Measurements from ENCODE around the gene GPATCH8.

The GPATCH8 gene

GRCh38 chr17:44352828-44353671, 150.2 kb downstream of the GPATCH8 start:
- no peak for DNase-seq

- DNase-seq, result no peak
Observed at GRCh38 chr17:44351961-44352827, 151.0 kb downstream of the GPATCH8 start.

DNA sequence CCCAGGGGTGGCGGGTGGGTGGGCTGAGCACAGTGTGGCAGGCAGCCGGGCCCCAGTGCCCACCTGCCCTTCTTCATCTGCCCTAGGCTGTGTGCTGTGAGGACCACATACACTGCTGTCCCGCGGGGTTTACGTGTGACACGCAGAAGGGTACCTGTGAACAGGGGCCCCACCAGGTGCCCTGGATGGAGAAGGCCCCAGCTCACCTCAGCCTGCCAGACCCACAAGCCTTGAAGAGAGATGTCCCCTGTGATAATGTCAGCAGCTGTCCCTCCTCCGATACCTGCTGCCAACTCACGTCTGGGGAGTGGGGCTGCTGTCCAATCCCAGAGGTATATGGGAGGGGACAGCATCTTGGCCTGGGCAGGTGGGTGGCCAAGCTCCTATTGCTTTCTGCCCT, 151.7 kb downstream of the GPATCH8 start:
- DNase-seq, result no peak

DNA sequence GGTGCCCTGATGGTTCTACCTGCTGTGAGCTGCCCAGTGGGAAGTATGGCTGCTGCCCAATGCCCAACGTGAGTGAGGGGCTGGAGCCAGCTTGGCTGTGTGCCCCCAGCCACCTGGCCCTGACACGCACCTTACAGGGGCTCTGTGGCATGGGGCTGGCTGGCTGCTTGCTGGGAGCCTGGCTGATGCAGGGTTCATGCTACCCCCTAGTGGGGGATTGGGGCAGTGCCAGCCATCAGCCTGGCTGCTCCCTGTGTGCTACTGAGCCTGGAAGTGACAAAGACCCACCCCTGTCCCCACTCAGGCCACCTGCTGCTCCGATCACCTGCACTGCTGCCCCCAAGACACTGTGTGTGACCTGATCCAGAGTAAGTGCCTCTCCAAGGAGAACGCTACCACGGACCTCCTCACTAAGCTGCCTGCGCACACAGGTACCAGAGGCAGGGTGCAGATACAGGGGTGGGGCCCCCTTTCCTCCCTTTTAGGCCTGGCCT, 152.4 kb downstream of the GPATCH8 start:
- DNase-seq, result peak; percentile 66 to 82 (median 69)

- DNase-seq, result no peak
Observed at GRCh38 chr17:44349553-44350070, 153.6 kb downstream of the GPATCH8 start.

GRCh38 chr17:44348988-44349364, 154.2 kb downstream of the GPATCH8 start:
- no peak for DNase-seq

GRCh38 chr17:44348234-44348987, 154.8 kb downstream of the GPATCH8 start:
- DNase-seq, result peak; percentile 93 to 97 (median 96)

All from suppressor macrophage treated with lipopolysaccharide for 1 hour (primary cell).